T-helper 1 cell treated with Interleukin-12 subunit alpha and Interleukin-12 subunit beta and Interleukin-4 antibody, amounts not matched to agents 30 μg/mL and 1 μg/mL, for 36 hours (primary cell): ENCODE measurements around the gene ADAMTS17.

Source experiments
- H3K27ac Mint-ChIP-seq: one replicate; pipeline ENCODE4 v1.8.0; 2021; ENCODE audit warnings: mild to moderate bottlenecking, mixed read lengths
- H3K27me3 Mint-ChIP-seq: one replicate; pipeline ENCODE4 v1.8.0; 2021; ENCODE audit warnings: low read depth, mixed read lengths
- H3K36me3 Mint-ChIP-seq: one replicate; pipeline ENCODE4 v1.8.0; 2021; ENCODE audit warnings: low read depth, mixed read lengths
- H3K4me1 Mint-ChIP-seq: one replicate; pipeline ENCODE4 v1.8.0; 2021; ENCODE audit warnings: low read depth, mixed read lengths
- H3K4me3 Mint-ChIP-seq: one replicate; pipeline ENCODE4 v1.8.0; 2021; ENCODE audit warnings: mild to moderate bottlenecking, moderate library complexity, mixed read lengths
- H3K9me3 Mint-ChIP-seq: one replicate; pipeline ENCODE4 v1.8.0; 2021; ENCODE audit warnings: mixed read lengths

The ADAMTS17 gene

DNA sequence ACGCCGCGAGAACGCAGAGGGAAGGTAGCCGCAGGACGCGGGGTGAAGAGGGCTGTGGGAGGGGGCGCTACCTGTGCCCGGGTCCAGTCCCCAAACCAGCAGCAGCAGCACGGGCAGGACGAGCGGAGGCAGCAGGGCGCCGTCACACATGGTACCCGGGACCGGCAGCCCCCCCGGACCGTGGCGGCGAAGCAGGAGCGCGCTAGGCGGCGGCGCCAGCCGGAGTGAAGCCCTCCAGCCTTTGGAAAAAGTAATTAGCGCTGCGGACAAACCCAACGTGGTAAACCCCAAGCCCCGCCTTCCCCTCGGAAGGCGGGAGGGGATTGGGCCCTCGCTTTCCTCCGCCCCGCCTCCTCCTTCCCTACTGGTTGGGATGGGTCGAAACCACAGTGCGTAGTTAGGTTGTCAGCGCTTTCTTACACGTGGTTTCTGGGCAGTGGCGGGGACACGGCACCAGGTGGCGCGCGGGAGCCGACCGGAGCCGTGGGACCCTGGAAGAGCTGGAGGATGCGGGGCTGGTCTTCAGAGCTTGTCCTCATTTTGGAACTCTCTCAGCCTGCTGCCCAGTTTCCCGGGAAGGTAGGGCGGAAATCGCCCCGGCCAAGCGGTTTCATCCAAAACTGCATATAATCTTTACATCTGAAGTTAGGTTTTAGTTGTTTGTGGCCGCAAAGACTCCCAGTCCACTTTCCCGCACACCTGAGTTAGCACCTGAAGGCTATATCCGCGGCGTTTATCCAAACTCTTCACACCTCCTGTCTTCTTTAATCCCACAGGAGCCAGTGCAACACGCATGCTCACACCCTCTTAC lies at the start of gene ADAMTS17:
Gene ADAMTS17, minus strand, starts transcription at position 226 of the 811 bp plus-strand sequence. Its CDS starts 76 bp downstream, at position 150.
- Mint-ChIP-seq H3K27ac (no peak within 1 kb of the TSS), H3K4me3 (peak within 1 kb of the TSS; percentile 43), H3K9me3 (no peaks in the 10 kb centered on the region), H3K36me3 (peaks cover 1% of the 10 kb centered on the region), H3K27me3 (peaks cover 50% of the 10 kb centered on the region), H3K4me1 (peaks cover 12% of the 10 kb centered on the region)

GRCh38 chr15:100385300-100386050 lies 43.7 kb upstream of the ADAMTS17 start:
- H3K27me3 Mint-ChIP-seq: peaks cover 7% of the 10 kb centered on the region
- peaks cover 22% of the 10 kb centered on the region for H3K9me3 Mint-ChIP-seq
- no peak overlapping the region for H3K27ac Mint-ChIP-seq
- no peak overlapping the region for H3K4me3 Mint-ChIP-seq
- H3K4me1 Mint-ChIP-seq: no peaks in the 10 kb centered on the region
- H3K36me3 Mint-ChIP-seq: no peaks in the 10 kb centered on the region

DNA sequence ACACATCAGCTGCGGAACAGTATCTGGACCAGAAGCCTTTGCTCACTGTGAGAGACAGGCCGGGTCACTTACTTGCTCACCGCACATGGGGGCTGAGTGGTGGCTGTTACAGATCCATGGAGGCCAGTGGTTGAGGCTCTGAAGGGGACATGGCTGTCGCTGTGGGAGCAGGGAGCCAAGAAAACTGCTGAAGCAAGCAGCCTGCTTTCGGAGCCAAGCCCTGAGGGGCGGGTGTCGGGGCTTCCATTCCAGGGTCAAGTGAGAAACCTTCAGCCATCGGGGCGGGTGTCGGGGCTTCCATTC lies 42.3 kb upstream of the ADAMTS17 start:
- Mint-ChIP-seq H3K9me3 (peaks cover 22% of the 10 kb centered on the region), H3K4me3 (no peak overlapping the region), H3K36me3 (no peaks in the 10 kb centered on the region), H3K27ac (no peak overlapping the region), H3K27me3 (peaks cover 3% of the 10 kb centered on the region), H3K4me1 (no peaks in the 10 kb centered on the region)

DNA sequence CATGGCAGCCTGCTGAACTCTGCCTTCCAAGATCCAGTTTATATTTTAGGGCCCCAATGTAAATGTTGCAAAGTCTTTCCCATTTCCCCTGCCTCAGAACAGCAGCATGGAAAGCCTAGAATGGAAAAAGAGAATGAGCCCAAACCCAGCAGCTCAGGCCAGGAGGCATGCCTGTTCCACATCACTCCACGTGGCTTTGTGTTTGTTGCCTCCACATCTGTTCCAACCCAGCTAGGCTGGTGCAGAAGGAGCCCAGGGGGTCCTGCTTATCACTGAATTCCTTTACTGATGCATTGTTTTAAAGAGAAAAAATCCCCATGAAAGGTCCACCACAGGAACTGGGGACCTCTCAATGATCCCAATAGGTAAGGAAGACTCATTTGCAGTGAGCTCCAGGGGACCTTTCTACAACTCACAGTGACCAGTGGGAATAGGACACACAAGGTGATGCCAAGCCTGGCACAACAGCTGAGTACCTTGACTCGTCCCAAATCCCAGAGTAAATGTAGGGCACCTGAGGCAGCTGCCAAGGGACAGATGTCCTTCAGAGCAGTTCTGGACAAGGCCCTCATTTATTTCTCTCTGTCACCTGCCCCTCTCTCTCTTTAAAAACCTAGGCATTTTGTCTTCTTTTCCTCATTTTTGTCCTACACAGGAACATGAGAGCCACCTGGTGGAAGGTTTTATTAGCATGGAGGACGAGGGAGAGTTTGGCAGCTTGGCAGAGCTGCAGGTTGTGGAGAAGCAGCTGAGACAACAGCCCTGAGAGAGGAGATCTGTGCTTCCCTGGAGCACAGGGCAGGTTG lies 41.7 kb upstream of the ADAMTS17 start:
- peaks cover 3% of the 10 kb centered on the region for H3K27me3 Mint-ChIP-seq
- H3K9me3 Mint-ChIP-seq: peaks cover 19% of the 10 kb centered on the region
- no peak overlapping the region for H3K27ac Mint-ChIP-seq
- H3K36me3 Mint-ChIP-seq: no peaks in the 10 kb centered on the region
- H3K4me1 Mint-ChIP-seq: no peaks in the 10 kb centered on the region
- H3K4me3 Mint-ChIP-seq: no peak overlapping the region

DNA sequence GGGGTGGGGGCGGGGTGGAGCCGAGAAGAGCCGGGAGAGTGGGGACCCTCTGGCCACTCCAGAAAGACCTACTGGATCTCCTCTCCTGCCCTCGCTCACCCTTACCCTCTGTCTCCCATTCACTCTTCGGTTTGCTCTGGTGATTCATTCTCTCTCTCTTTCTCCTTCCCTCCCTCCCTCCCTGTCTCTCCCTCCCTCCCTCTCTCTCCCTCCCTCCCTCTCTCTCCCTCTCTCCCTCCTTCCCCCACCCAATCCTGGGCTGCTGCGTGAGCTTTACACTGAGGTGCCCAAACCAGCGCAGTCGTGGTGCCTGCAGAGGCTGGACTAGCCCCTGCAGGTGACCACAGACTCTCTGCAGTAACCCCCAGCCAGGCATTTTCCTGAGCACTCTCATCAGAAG lies 32.2 kb upstream of the ADAMTS17 start:
- no peaks in the 10 kb centered on the region for H3K4me1 Mint-ChIP-seq
- H3K9me3 Mint-ChIP-seq: peaks cover 17% of the 10 kb centered on the region
- H3K36me3 Mint-ChIP-seq: peaks cover 4% of the 10 kb centered on the region
- peaks cover 45% of the 10 kb centered on the region for H3K27me3 Mint-ChIP-seq
- no peak overlapping the region for H3K4me3 Mint-ChIP-seq
- no peak overlapping the region for H3K27ac Mint-ChIP-seq

GRCh38 chr15:100373120-100373896 lies 31.5 kb upstream of the ADAMTS17 start:
- peaks cover 17% of the 10 kb centered on the region for H3K9me3 Mint-ChIP-seq
- no peak overlapping the region for H3K27ac Mint-ChIP-seq
- no peaks in the 10 kb centered on the region for H3K4me1 Mint-ChIP-seq
- peaks cover 4% of the 10 kb centered on the region for H3K36me3 Mint-ChIP-seq
- H3K4me3 Mint-ChIP-seq: no peak overlapping the region
- peaks cover 46% of the 10 kb centered on the region for H3K27me3 Mint-ChIP-seq

DNA sequence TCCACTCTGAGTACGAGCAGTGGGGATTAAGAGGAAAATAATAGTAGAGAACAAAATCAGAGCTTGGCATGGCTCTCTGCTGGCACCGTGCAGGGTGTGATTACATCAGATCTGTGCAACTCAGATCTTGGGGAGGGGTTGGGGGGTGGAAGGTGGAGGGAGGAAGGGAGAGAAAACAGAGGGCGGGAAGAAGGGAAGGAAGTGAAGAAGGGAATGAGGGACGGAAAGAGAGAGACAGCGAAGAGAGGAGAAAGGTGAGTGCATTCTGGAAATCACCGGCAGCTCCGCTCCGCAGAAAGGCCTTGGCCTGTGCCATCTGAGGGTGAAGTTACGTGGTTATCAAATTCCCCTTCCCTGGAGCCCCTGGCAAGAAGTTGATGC lies 31.0 kb upstream of the ADAMTS17 start:
- no peaks in the 10 kb centered on the region for H3K4me1 Mint-ChIP-seq
- no peak overlapping the region for H3K4me3 Mint-ChIP-seq
- no peak overlapping the region for H3K27ac Mint-ChIP-seq
- peaks cover 17% of the 10 kb centered on the region for H3K9me3 Mint-ChIP-seq
- peaks cover 4% of the 10 kb centered on the region for H3K36me3 Mint-ChIP-seq
- peaks cover 48% of the 10 kb centered on the region for H3K27me3 Mint-ChIP-seq

- Mint-ChIP-seq H3K4me3 (no peak overlapping the region), H3K27ac (no peak overlapping the region), H3K36me3 (no peaks in the 10 kb centered on the region), H3K4me1 (peaks cover 1% of the 10 kb centered on the region), H3K9me3 (no peaks in the 10 kb centered on the region), H3K27me3 (peaks cover 53% of the 10 kb centered on the region)
These were observed 13.6 kb upstream of the ADAMTS17 start for GRCh38 chr15:100355342-100355741.

DNA sequence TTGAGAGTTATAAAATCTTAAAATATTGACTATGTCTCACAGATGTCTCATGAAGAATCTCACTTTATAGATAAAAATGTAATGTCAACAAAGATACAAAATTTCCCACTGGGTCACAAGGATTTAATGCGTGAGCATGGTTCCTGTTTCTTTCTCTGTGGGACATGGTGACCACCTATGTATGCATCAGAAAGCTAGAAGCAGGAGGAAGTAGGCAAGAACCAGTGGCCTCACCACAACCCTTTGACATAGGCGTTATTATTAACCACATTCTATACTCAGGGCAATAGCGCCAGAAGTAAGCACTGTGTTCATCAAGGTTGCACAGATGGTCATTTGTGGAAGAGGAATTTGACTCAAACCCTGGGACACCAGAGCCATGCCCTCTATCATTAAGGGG lies 11.7 kb upstream of the ADAMTS17 start:
- no peaks in the 10 kb centered on the region for H3K36me3 Mint-ChIP-seq
- no peak overlapping the region for H3K4me3 Mint-ChIP-seq
- H3K27ac Mint-ChIP-seq: no peak overlapping the region
- H3K4me1 Mint-ChIP-seq: peaks cover 4% of the 10 kb centered on the region
- no peaks in the 10 kb centered on the region for H3K9me3 Mint-ChIP-seq
- peaks cover 37% of the 10 kb centered on the region for H3K27me3 Mint-ChIP-seq

- no peak overlapping the region for H3K27ac Mint-ChIP-seq
- H3K36me3 Mint-ChIP-seq: peaks cover 1% of the 10 kb centered on the region
- H3K4me1 Mint-ChIP-seq: peaks cover 4% of the 10 kb centered on the region
- H3K9me3 Mint-ChIP-seq: no peaks in the 10 kb centered on the region
- peak overlapping the region; percentile 88 for H3K4me3 Mint-ChIP-seq
- H3K27me3 Mint-ChIP-seq: peaks cover 20% of the 10 kb centered on the region
These were observed 8.9 kb upstream of the ADAMTS17 start for GRCh38 chr15:100350434-100351226.

GRCh38 chr15:100349696-100350433 lies 8.1 kb upstream of the ADAMTS17 start:
- H3K27me3 Mint-ChIP-seq: peaks cover 21% of the 10 kb centered on the region
- peaks cover 1% of the 10 kb centered on the region for H3K36me3 Mint-ChIP-seq
- peak overlapping the region; percentile 76 for H3K27ac Mint-ChIP-seq
- no peaks in the 10 kb centered on the region for H3K9me3 Mint-ChIP-seq
- H3K4me3 Mint-ChIP-seq: peak overlapping the region; percentile 88
- peaks cover 4% of the 10 kb centered on the region for H3K4me1 Mint-ChIP-seq

DNA sequence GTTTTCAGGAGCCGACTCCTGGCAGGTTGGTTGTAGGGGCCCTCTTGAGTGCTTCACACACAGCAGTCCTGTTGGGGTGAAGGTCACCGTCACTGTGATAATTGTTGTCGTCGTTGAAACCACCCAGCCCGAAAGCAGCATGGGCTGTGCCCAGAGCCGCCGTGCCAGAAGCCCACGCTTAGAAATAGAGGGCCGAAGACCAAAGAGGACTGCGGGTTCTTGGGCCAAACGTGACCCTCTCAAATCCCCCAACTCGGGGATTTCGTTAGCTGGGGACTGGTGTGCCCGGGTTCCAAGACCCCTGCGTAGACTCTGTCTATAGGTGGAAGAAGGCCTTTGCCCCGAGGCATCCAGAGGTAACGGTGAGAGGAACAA lies 7.5 kb upstream of the ADAMTS17 start:
- Mint-ChIP-seq H3K27me3 (peaks cover 21% of the 10 kb centered on the region), H3K9me3 (no peaks in the 10 kb centered on the region), H3K36me3 (peaks cover 1% of the 10 kb centered on the region), H3K4me3 (peak overlapping the region; percentile 88), H3K4me1 (peaks cover 4% of the 10 kb centered on the region), H3K27ac (no peak overlapping the region)

GRCh38 chr15:100348578-100348977 lies 6.8 kb upstream of the ADAMTS17 start:
- no peak overlapping the region for H3K4me3 Mint-ChIP-seq
- peaks cover 23% of the 10 kb centered on the region for H3K27me3 Mint-ChIP-seq
- H3K9me3 Mint-ChIP-seq: no peaks in the 10 kb centered on the region
- no peak overlapping the region for H3K27ac Mint-ChIP-seq
- H3K4me1 Mint-ChIP-seq: peaks cover 4% of the 10 kb centered on the region
- H3K36me3 Mint-ChIP-seq: peaks cover 1% of the 10 kb centered on the region
